HEK293 (cell line): Measurements from ENCODE around the gene FXYD1.

Experiments used
- CTCF ChIA-PET: fragments of 350-600 bp; formaldehyde crosslinking; extraction: SDS; loops from one replicate; lab custom pipeline; 2021; ENCODE audit warnings: antibody characterized with exemption; lab: Yijun Ruan, JAX
- POLR2A ChIA-PET: fragments of 300-600 bp; formaldehyde crosslinking; extraction: SDS; loops from one replicate; lab custom pipeline; 2020; ENCODE audit warnings: antibody characterized with exemption, inconsistent platforms; lab: Yijun Ruan, JAX
- H3K27ac ChIP-seq: fragments of 200-500 bp; sonication (Bioruptor generic); 2 replicates; pipeline ENCODE4 v1.5.1; 2014; ENCODE audit warnings: low read depth, low read length, control low read depth, inconsistent platforms; ENCODE audit errors: extremely low read depth
- H3K36me3 ChIP-seq, 2 experiments: fragments of 200-500 bp in 1 of 2; sonication (Bioruptor generic) in 1 of 2; 1 replicate in 1 of 2; 2 replicates in 1 of 2; pipeline ENCODE4 v1.5.1; 2014 to 2017; ENCODE audit warnings: inconsistent platforms in 2 of 2, low read length in 2 of 2; ENCODE audit not compliant: control insufficient read depth in 2 of 2, insufficient read depth in 1 of 2
- H3K4me1 ChIP-seq: fragments of 200-500 bp; sonication (Bioruptor generic); 2 replicates; pipeline ENCODE4 v1.5.1; 2014; ENCODE audit warnings: mild to moderate bottlenecking, low read length, inconsistent platforms; ENCODE audit not compliant: control insufficient read depth, insufficient read depth
- H3K4me3 ChIP-seq: 2 replicates; pipeline ENCODE4 v1.5.1; 2011; ENCODE audit warnings: low read depth, mild to moderate bottlenecking, control low read depth, low read length, moderate library complexity
- H3K9me3 ChIP-seq: fragments of 200-500 bp; sonication (Bioruptor generic); 2 replicates; pipeline ENCODE4 v1.5.1; 2014; ENCODE audit warnings: low read depth, low read length, inconsistent platforms; ENCODE audit not compliant: control insufficient read depth, insufficient read depth
- IKZF3 ChIP-seq: fragments of 450-650 bp; IDR thresholded peaks from 2 replicates; pipeline ENCODE4 v1.5.0; 2018; ENCODE audit warnings: missing biosample characterization, mild to moderate bottlenecking, missing genetic modification characterization, moderate library complexity
- KLF9 ChIP-seq: fragments of 450-650 bp; formaldehyde crosslinking; IDR thresholded peaks from 2 replicates; pipeline ENCODE4 v1.5.1; 2016; ENCODE audit warnings: missing biosample characterization, missing genetic modification characterization, low read depth
- PRDM1 ChIP-seq: fragments of 450-650 bp; formaldehyde crosslinking; IDR thresholded peaks from 2 replicates; pipeline ENCODE4; 2016; ENCODE audit warnings: missing biosample characterization, missing genetic modification characterization
- ZBTB17 ChIP-seq: fragments of 450-650 bp; formaldehyde crosslinking; IDR thresholded peaks from 2 replicates; pipeline ENCODE4 v1.5.1; 2016; ENCODE audit warnings: missing biosample characterization, missing genetic modification characterization
- ZBTB48 ChIP-seq: fragments of 450-650 bp; formaldehyde crosslinking; IDR thresholded peaks from 2 replicates; pipeline ENCODE4 v1.5.1; 2016; ENCODE audit warnings: missing biosample characterization, missing genetic modification characterization
- ZBTB8A ChIP-seq: fragments of 450-650 bp; formaldehyde crosslinking; IDR thresholded peaks from 2 replicates; pipeline ENCODE4 v1.5.1; 2016; ENCODE audit warnings: missing biosample characterization, missing genetic modification characterization
- ZFP3 ChIP-seq: fragments of 450-650 bp; formaldehyde crosslinking; IDR thresholded peaks from 2 replicates; pipeline ENCODE4 v1.5.1; 2016; ENCODE audit warnings: low read depth, missing biosample characterization, missing genetic modification characterization
- ZFP37 ChIP-seq: fragments of 450-650 bp; formaldehyde crosslinking; IDR thresholded peaks from 2 replicates; pipeline ENCODE4 v1.5.1; 2016; ENCODE audit warnings: missing biosample characterization, missing genetic modification characterization
- ZFP69B ChIP-seq: fragments of 450-650 bp; formaldehyde crosslinking; IDR thresholded peaks from 2 replicates; pipeline ENCODE4 v1.5.1; 2016; ENCODE audit warnings: missing biosample characterization, missing genetic modification characterization
- ZNF184 ChIP-seq: fragments of 450-650 bp; IDR thresholded peaks from 2 replicates; pipeline ENCODE4 v1.5.1; 2018; ENCODE audit warnings: missing biosample characterization, mild to moderate bottlenecking, missing genetic modification characterization
- ZNF24 ChIP-seq: fragments of 450-650 bp; formaldehyde crosslinking; IDR thresholded peaks from 2 replicates; pipeline ENCODE4 v1.5.1; 2016; ENCODE audit warnings: missing biosample characterization, missing genetic modification characterization
- ZNF292 ChIP-seq: fragments of 450-650 bp; formaldehyde crosslinking; IDR thresholded peaks from 2 replicates; pipeline ENCODE4 v1.5.1; 2016; ENCODE audit warnings: low read depth, missing biosample characterization, missing genetic modification characterization, borderline replicate concordance
- ZNF324 ChIP-seq: fragments of 450-650 bp; formaldehyde crosslinking; IDR thresholded peaks from 2 replicates; pipeline ENCODE4 v1.5.1; 2016; ENCODE audit warnings: missing biosample characterization, missing genetic modification characterization
- ZNF335 ChIP-seq: fragments of 450-650 bp; formaldehyde crosslinking; conservative IDR thresholded peaks from 2 replicates; pipeline ENCODE4 v1.5.1; 2016; ENCODE audit warnings: missing biosample characterization, missing genetic modification characterization
- ZNF366 ChIP-seq: fragments of 450-650 bp; formaldehyde crosslinking; conservative IDR thresholded peaks from 2 replicates; pipeline ENCODE4 v1.5.1; 2016; ENCODE audit warnings: missing biosample characterization, missing genetic modification characterization
- ZNF394 ChIP-seq: fragments of 450-650 bp; formaldehyde crosslinking; IDR thresholded peaks from 2 replicates; pipeline ENCODE4 v1.5.1; 2016; ENCODE audit warnings: missing biosample characterization, missing genetic modification characterization, mild to moderate bottlenecking, moderate library complexity, borderline replicate concordance
- ZNF433 ChIP-seq: fragments of 450-650 bp; formaldehyde crosslinking; IDR thresholded peaks from 2 replicates; pipeline ENCODE4 v1.5.1; 2016; ENCODE audit warnings: missing biosample characterization, missing genetic modification characterization, low read depth
- ZNF600 ChIP-seq: fragments of 450-650 bp; formaldehyde crosslinking; IDR thresholded peaks from 2 replicates; pipeline ENCODE4 v1.5.1; 2016; ENCODE audit warnings: missing biosample characterization, missing genetic modification characterization
- ZNF777 ChIP-seq: fragments of 450-650 bp; formaldehyde crosslinking; IDR thresholded peaks from 2 replicates; pipeline ENCODE4 v1.5.1; 2017; ENCODE audit warnings: missing biosample characterization, missing genetic modification characterization, borderline replicate concordance
- ZSCAN30 ChIP-seq: fragments of 450-650 bp; IDR thresholded peaks from 2 replicates; pipeline ENCODE4 v1.5.1; 2018; ENCODE audit warnings: missing biosample characterization, mild to moderate bottlenecking, missing genetic modification characterization, moderate library complexity
- TF ChIP-seq, protein P1 (sequence below): fragments of 450-650 bp; formaldehyde crosslinking; IDR thresholded peaks from 2 replicates; pipeline ENCODE4 v1.5.1; 2016; ENCODE audit warnings: missing biosample characterization, missing genetic modification characterization
- TF ChIP-seq, protein P2 (sequence below): fragments of 450-650 bp; formaldehyde crosslinking; IDR thresholded peaks from 2 replicates; pipeline ENCODE4; 2016; ENCODE audit warnings: missing biosample characterization, missing genetic modification characterization
- TF ChIP-seq, protein P3 (sequence below): fragments of 450-650 bp; formaldehyde crosslinking; IDR thresholded peaks from 2 replicates; pipeline ENCODE4 v1.5.1; 2016; ENCODE audit warnings: missing biosample characterization, missing genetic modification characterization
- TF ChIP-seq, protein P4 (sequence below): fragments of 450-650 bp; formaldehyde crosslinking; IDR thresholded peaks from 2 replicates; pipeline ENCODE4 v1.5.1; 2016; ENCODE audit warnings: missing biosample characterization, missing genetic modification characterization
- TF ChIP-seq, protein P5 (sequence below): fragments of 450-650 bp; formaldehyde crosslinking; IDR thresholded peaks from 2 replicates; pipeline ENCODE4 v1.5.1; 2016; ENCODE audit warnings: missing biosample characterization, missing genetic modification characterization

FXYD1 gene

DNA sequence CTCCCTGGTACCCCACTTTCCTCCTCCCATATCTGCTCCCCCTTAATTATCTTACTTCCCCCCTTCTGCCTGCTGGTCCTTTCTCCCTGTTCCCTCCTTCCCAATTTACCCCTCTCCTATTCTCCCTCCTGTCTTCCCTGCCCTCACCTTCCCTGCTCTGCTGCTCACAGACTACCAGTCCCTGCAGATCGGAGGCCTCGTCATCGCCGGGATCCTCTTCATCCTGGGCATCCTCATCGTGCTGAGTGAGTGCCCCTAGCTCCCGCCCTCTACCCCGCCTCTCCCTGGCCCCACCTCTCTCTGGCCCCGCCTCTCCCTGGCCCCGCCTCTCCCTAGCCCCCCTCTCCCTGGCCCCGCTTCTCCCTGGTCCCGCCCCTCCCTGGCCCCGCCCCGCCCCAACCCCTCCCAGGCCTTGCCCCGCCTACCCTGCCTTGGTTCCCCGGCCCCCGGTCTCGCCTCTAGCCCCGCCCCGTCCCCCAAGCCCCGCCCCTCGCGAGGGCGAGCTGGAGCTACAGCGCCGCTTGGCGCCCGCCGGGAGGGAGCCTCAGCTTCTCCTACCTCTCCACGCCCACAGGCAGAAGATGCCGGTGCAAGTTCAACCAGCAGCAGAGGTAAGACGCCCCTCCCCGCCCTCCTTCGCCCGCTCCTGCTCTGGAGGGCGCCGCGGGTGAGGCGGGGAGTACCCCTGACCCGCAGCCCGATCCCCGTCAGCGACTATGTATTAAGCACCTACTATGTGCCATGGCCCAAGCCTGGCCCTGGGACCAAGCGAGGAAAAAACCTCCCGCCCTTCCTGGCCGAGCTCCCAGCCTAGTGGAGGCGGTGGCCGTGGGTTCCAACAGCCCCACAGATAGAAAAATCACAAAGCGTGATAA, 2.6 kb downstream of the FXYD1 start (continued):
- TF ChIP-seq ZFP3 = peak; percentile 27; the same call in 1 of the 2 replicates
- TF ChIP-seq ZSCAN30 (tag by site-specific recombination) = peak; percentile 23; the same call in 1 of the 2 replicates
- TF ChIP-seq ZNF324 (tag by site-specific recombination) = peak; percentile 71; the same call in 1 of the 2 replicates
- TF ChIP-seq KLF9 (tag by site-specific recombination) = peak; percentile 71
- peak; percentile 78; the same call in 1 of the 2 replicates for TF ChIP-seq ZNF24 (tag by site-specific recombination)
- TF ChIP-seq ZNF335 = peak; percentile 65
- TF ChIP-seq ZNF292 (tag by site-specific recombination) = no peak
- peak; percentile 86 for TF ChIP-seq ZNF600 (tag by site-specific recombination)
- peak; percentile 65; the same call in 1 of the 2 replicates for TF ChIP-seq PRDM1 (tag by site-specific recombination)
- TF ChIP-seq ZNF433 (tag by site-specific recombination) = no peak
- TF ChIP-seq ZNF394 (tag by site-specific recombination) = peak; percentile 97
- TF ChIP-seq, protein P1, sequence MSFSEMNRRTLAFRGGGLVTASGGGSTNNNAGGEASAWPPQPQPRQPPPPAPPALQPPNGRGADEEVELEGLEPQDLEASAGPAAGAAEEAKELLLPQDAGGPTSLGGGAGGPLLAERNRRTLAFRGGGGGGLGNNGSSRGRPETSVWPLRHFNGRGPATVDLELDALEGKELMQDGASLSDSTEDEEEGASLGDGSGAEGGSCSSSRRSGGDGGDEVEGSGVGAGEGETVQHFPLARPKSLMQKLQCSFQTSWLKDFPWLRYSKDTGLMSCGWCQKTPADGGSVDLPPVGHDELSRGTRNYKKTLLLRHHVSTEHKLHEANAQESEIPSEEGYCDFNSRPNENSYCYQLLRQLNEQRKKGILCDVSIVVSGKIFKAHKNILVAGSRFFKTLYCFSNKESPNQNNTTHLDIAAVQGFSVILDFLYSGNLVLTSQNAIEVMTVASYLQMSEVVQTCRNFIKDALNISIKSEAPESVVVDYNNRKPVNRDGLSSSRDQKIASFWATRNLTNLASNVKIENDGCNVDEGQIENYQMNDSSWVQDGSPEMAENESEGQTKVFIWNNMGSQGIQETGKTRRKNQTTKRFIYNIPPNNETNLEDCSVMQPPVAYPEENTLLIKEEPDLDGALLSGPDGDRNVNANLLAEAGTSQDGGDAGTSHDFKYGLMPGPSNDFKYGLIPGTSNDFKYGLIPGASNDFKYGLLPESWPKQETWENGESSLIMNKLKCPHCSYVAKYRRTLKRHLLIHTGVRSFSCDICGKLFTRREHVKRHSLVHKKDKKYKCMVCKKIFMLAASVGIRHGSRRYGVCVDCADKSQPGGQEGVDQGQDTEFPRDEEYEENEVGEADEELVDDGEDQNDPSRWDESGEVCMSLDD (tag by site-specific recombination) = peak; percentile 97
- TF ChIP-seq ZBTB17 = peak; percentile 98
- TF ChIP-seq ZFP37 (tag by site-specific recombination) = peak; percentile 56; the same call in 1 of the 2 replicates
- no peak for TF ChIP-seq ZNF777 (tag by site-specific recombination)
- peak; percentile 92 for TF ChIP-seq ZBTB48 (tag by site-specific recombination)
- TF ChIP-seq, protein P2, sequence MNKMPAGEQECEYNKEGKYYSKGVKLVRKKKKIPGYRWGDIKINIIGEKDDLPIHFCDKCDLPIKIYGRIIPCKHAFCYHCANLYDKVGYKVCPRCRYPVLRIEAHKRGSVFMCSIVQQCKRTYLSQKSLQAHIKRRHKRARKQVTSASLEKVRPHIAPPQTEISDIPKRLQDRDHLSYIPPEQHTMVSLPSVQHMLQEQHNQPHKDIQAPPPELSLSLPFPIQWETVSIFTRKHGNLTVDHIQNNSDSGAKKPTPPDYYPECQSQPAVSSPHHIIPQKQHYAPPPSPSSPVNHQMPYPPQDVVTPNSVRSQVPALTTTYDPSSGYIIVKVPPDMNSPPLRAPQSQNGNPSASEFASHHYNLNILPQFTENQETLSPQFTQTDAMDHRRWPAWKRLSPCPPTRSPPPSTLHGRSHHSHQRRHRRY = peak; percentile 89
- TF ChIP-seq, protein P3, sequence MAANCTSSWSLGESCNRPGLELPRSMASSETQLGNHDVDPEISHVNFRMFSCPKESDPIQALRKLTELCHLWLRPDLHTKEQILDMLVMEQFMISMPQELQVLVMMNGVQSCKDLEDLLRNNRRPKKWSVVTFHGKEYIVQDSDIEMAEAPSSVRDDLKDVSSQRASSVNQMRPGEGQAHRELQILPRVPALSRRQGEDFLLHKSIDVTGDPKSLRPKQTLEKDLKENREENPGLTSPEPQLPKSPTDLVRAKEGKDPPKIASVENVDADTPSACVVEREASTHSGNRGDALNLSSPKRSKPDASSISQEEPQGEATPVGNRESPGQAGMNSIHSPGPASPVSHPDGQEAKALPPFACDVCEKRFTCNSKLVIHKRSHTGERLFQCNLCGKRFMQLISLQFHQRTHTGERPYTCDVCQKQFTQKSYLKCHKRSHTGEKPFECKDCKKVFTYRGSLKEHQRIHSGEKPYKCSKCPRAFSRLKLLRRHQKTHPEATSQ (tag by site-specific recombination) = no peak
- TF ChIP-seq IKZF3 (tag by site-specific recombination) = 0 out of 2 replicates have a peak, but pooled peaks have one; percentile 8
- TF ChIP-seq, all 188 proteins: peak for 63

DNA sequence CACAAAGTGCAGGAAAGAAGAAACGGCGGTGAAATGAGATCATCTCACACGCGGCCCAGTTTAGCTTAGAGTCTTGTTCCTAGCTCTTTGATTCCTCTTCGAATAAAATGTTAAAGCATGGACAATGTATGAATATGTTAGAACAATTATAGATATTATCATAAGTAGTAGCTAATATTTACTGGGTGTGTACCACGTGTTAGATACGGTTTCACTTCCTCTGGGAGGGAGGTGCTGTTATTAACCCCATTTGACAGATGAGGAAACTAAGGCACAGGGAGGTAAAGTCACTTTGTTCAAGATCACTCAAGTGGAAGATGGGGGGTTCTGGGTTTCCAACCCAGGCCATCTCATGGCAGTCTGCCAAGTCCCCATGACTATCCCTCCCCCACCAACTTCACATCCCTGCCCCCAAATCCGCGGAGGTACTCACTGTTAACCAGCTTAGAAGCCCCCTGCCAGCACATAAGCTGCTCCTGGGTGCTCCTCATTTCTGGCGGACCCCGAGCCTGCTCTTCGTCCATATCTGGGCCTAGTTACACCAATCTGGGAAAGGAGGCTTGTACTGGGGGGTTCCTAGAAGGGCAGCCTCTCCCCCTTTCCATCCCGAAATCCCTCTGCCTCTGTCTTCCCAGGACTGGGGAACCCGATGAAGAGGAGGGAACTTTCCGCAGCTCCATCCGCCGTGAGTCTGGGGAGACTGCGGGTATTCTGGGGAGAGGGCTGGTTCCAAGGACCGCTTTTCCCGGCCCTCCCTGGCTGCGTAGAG, 3.4 kb downstream of the FXYD1 start:
- H3K4me1 ChIP-seq = peaks cover 31% of the 10 kb centered on the region
- no peaks in the 10 kb centered on the region for H3K9me3 ChIP-seq
- no peaks in the 10 kb centered on the region; a peak in 1 of 3 replicates for H3K36me3 ChIP-seq
- H3K4me3 ChIP-seq = no peak overlapping the region
- ChIA-PET POLR2A (interaction anchor here (0.7 to 1.9 kb wide), 20 partner anchors 10 to 1431 kb away, joined by 3 to 26 read pairs (median 4); partner anchors contain the start of genes FAM187B, FXYD5 and ZNF529), CTCF (interaction anchor here (0.5 to 4.7 kb wide), 72 partner anchors 8 to 1376 kb away, joined by 3 to 82 read pairs (median 5); partner anchors contain the start of genes FAM187B, FXYD3, FXYD5 and ZNF792)
- H3K27ac ChIP-seq = no peak overlapping the region
- TF ChIP-seq ZBTB8A (no peak), IKZF3 (tag by site-specific recombination) (peak; percentile 86), ZSCAN30 (tag by site-specific recombination) (no peak), ZFP69B (tag by site-specific recombination) (no peak), ZNF184 (tag by site-specific recombination) (no peak), ZNF366 (0 out of 2 replicates have a peak, but pooled peaks have one; percentile 39)
- TF ChIP-seq, protein P4, sequence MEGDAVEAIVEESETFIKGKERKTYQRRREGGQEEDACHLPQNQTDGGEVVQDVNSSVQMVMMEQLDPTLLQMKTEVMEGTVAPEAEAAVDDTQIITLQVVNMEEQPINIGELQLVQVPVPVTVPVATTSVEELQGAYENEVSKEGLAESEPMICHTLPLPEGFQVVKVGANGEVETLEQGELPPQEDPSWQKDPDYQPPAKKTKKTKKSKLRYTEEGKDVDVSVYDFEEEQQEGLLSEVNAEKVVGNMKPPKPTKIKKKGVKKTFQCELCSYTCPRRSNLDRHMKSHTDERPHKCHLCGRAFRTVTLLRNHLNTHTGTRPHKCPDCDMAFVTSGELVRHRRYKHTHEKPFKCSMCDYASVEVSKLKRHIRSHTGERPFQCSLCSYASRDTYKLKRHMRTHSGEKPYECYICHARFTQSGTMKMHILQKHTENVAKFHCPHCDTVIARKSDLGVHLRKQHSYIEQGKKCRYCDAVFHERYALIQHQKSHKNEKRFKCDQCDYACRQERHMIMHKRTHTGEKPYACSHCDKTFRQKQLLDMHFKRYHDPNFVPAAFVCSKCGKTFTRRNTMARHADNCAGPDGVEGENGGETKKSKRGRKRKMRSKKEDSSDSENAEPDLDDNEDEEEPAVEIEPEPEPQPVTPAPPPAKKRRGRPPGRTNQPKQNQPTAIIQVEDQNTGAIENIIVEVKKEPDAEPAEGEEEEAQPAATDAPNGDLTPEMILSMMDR (tag by site-specific recombination) = no peak
- TF ChIP-seq, protein P5, sequence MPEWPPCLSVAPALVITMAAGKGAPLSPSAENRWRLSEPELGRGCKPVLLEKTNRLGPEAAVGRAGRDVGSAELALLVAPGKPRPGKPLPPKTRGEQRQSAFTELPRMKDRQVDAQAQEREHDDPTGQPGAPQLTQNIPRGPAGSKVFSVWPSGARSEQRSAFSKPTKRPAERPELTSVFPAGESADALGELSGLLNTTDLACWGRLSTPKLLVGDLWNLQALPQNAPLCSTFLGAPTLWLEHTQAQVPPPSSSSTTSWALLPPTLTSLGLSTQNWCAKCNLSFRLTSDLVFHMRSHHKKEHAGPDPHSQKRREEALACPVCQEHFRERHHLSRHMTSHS (tag by site-specific recombination) = no peak
